ENCODE results near the gene CAST. TPM values are rescaled to one million over a fixed set of nuclear protein-coding genes. Genes with fewer than 3 reads are reported as not detected.

Gene CAST
- total RNA-seq, 4 donors from 2014 or later, result 292 to 347 (median 320) TPM

DNA sequence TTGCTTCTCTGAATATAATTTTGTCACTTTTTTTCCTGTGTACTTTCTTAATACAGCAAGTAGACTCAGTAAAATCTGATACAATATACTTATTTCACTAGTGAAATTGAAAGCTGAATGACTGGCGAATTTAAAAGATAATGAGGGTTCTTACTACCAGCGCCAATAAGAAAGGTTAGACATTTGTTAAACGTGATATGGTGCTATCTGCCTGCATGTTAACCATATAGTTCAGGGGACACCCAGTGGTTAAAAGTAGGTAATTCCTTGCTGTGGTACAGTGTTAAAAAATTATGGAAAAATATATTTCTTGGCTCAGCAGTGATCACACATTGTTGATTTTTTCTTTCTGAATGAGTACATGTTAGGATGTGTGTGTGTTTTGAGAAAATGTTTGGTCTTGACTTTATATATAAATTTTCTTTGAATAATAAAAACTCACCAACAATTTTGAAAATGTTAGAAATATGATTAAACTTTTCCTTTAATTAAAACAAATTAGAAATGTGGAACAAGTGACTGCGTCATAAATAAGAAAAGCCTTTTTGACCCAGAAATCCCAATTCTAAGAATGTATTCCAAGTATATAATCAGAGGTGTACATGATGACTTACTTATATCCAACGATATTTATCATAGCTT, 25.8 kb downstream of the CAST start:
- Histone ChIP-seq H3K4me1 (peaks cover 0 to 40% (median 0%) of the 10 kb centered on the region in 3 donors), H3K4me3 (no peak overlapping the region), H3K36me3 (peaks cover 0 to 14% of the 10 kb centered on the region in 2 donors), H3K27me3 (no peaks in the 10 kb centered on the region), H3K9me3 (no peaks in the 10 kb centered on the region), H3K27ac (no peak overlapping the region)
- TF ChIP-seq, protein P1, sequence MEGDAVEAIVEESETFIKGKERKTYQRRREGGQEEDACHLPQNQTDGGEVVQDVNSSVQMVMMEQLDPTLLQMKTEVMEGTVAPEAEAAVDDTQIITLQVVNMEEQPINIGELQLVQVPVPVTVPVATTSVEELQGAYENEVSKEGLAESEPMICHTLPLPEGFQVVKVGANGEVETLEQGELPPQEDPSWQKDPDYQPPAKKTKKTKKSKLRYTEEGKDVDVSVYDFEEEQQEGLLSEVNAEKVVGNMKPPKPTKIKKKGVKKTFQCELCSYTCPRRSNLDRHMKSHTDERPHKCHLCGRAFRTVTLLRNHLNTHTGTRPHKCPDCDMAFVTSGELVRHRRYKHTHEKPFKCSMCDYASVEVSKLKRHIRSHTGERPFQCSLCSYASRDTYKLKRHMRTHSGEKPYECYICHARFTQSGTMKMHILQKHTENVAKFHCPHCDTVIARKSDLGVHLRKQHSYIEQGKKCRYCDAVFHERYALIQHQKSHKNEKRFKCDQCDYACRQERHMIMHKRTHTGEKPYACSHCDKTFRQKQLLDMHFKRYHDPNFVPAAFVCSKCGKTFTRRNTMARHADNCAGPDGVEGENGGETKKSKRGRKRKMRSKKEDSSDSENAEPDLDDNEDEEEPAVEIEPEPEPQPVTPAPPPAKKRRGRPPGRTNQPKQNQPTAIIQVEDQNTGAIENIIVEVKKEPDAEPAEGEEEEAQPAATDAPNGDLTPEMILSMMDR (IDR thresholded peaks at IDR 0.05), result peak in 3 of 4 experiments; percentile 21 to 54 (median 42)
- TF ChIP-seq EP300 (IDR thresholded peaks at IDR 0.05), result no peak
- no peak for TF ChIP-seq POLR2AphosphoS5 (IDR thresholded peaks at IDR 0.05)
- TF ChIP-seq POLR2A (IDR thresholded peaks at IDR 0.05), result no peak
- peak; percentile 51 for ATAC-seq
- 41 to 44% methylated on average over 5 of the region's 5 CpGs for WGBS, 2 donors (ENCODE audit: low coverage in 1 of 2)

- no peaks in the 10 kb centered on the region for H3K9me3 ChIP-seq
- H3K4me1 ChIP-seq, result peaks cover 0 to 40% (median 0%) of the 10 kb centered on the region in 3 donors
- TF ChIP-seq POLR2AphosphoS5 (IDR thresholded peaks at IDR 0.05) (no peak), EP300 (IDR thresholded peaks at IDR 0.05) (no peak), POLR2A (IDR thresholded peaks at IDR 0.05) (no peak)
- TF ChIP-seq, protein P1 (IDR thresholded peaks at IDR 0.05), result no peak
- ATAC-seq, result no peak
- H3K27ac ChIP-seq, result no peak overlapping the region
- 76% methylated on average over 1 of the region's 1 CpG; no CpG with 5 or more reads in 1 of the 2 donors for WGBS, 2 donors (ENCODE audit: low coverage in 1 of 2)
- H3K36me3 ChIP-seq, result peaks cover 0 to 13% of the 10 kb centered on the region in 2 donors
- H3K27me3 ChIP-seq, result no peaks in the 10 kb centered on the region
- H3K4me3 ChIP-seq, result no peak overlapping the region
Observed at GRCh38 chr5:96690861-96691260, 28.7 kb downstream of the CAST start.

DNA sequence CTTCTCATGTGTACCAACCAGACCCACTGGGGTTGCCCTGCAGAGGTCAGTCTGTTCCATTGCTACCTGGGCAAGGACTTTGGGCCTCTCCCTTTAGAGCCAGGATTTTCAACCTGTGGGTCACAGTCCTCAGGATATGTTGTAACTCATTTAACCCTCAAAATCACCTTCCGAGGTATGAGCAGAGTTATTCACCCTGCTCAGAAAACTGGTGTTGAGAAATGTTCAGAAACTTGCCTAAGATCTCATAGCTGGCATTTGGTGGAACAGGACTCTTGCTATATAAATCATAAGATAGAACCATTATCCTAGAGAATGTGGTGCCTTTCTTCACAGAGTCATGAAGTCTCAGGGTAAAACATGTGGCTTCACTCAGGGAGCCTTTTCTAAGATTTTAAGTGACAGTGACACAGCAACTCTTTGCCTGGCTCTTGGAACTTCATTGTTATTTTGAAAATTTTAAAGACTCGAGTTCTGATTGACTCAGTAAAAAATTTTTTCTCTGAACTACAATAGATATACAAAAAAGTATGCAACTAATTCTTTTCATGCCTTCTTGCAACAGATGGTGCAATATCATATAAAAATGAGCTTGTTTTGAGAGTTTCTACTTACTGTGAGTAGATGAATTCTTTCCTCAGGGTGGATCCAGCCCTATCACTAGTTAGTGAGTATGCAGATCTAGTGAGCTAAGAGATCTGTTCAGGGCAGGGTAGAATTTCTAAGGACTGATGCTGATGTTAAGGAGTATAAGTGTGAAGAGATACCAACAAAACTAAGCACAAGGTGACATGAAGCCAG, 29.5 kb downstream of the CAST start:
- no peak for ATAC-seq
- no peaks in the 10 kb centered on the region for H3K27me3 ChIP-seq
- 71% methylated on average over 1 to 2 of the region's 2 CpGs for WGBS, 2 donors (ENCODE audit: low coverage in 1 of 2)
- TF ChIP-seq EP300 (IDR thresholded peaks at IDR 0.05), result no peak
- no peak overlapping the region for H3K27ac ChIP-seq
- H3K9me3 ChIP-seq, result no peaks in the 10 kb centered on the region
- H3K4me3 ChIP-seq, result no peak overlapping the region
- peaks cover 0 to 34% (median 0%) of the 10 kb centered on the region in 3 donors for H3K4me1 ChIP-seq
- H3K36me3 ChIP-seq, result peaks cover 0 to 16% of the 10 kb centered on the region in 2 donors

DNA sequence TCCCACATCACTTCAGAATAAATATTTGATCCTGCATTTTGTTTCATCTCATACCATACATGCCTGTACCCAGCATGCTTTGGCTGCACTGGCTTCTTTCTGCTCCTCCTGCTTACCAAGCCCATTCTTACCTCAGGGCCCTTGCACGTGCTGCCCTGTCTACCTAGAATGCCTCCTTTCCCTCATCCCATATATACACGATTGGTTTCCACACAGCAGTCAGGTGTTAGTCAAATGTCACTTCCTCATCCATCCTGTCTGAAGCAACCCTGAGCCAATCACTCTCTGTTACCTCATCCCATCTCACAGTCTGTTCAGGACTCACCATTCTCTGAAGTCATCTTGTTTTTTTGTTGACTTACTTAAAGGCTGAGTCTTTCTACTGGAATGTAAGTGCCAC, 30.3 kb downstream of the CAST start:
- Histone ChIP-seq H3K4me1 (peaks cover 0 to 27% (median 0%) of the 10 kb centered on the region in 3 donors), H3K9me3 (no peaks in the 10 kb centered on the region), H3K27me3 (no peaks in the 10 kb centered on the region), H3K4me3 (no peak overlapping the region), H3K36me3 (peaks cover 0 to 23% of the 10 kb centered on the region in 2 donors), H3K27ac (no peak overlapping the region)
- TF ChIP-seq EP300 (IDR thresholded peaks at IDR 0.05), result no peak
- WGBS, 2 donors (ENCODE audit: low coverage in 1 of 2), result 88 to 91% methylated on average over 2 of the region's 2 CpGs
- ATAC-seq, result no peak

DNA sequence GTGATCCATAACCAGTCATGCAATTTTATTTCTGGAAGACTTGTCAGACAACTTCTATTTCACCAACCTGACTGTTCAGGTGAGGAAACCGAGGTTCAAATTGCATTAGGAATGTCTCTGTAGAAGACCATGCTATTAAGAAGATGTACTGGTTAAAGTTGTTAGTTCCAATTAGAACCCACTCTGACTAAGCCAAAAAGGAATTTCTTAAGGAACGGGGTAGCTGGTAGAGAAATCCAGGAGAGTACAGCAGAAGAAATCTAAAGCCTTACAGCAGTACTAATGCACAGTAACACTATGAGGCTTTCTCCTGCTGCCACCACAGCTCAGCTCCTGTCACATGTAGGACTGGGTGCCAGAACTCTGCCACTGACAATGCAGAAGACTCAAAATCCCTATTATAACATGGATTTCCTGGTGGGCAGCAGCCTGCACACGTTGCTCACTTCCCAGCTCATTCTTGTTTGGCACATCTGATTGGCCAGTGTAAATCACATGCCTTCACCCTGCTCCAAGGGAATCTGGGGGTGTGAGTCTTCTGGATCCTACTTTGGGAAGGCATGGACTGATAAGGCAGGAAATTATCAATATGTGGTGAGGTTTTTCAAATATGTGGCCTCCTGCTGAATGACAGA, 37.1 kb downstream of the CAST start:
- TF ChIP-seq POLR2AphosphoS5 (IDR thresholded peaks at IDR 0.05), result no peak
- Histone ChIP-seq H3K4me3 (no peak overlapping the region), H3K9me3 (no peaks in the 10 kb centered on the region), H3K36me3 (peaks cover 0 to 38% of the 10 kb centered on the region in 2 donors), H3K27me3 (no peaks in the 10 kb centered on the region), H3K27ac (peak overlapping the region in 3 of 4 donors; percentile 25 to 92 (median 56)), H3K4me1 (peaks cover 2 to 39% (median 7%) of the 10 kb centered on the region in 3 donors)
- 49 to 59% methylated on average over 2 to 3 of the region's 3 CpGs for WGBS, 2 donors (ENCODE audit: low coverage in 1 of 2)
- no peak for ATAC-seq
